NCI-H2227 (cell line): ENCODE data around the gene ARSB.
"Not testable (repeated sequence)": the region's sequence is repeated elsewhere in the genome, so short reads cannot be mapped to it uniquely, and the experiment has no call there.

ENCODE experiments used
- DNase-seq: peaks from one replicate; lab custom pipeline; 2025; ENCODE audit not compliant: unreplicated experiment; lab: John Stamatoyannopoulos, UW

Gene ARSB

DNA sequence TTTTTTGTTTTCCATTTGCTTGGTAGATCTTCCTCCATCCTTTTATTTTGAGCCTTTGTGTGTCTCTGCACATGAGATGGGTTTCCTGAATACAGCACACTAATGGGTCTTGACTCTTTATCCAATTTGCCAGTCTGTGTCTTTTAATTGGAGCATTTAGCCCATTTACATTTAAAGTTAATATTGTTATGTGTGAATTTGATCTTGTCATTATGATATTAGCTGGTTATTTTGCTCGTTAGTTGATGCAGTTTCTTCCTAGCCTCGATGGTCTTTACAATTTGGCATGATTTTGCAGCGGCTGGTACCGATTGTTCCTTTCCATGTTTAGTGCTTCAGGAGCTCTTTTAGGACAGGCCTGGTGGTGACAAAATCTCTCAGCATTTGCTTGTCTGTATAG is 133.2 kb downstream of the ARSB start:
- DNase-seq: not testable (repeated sequence)

DNA sequence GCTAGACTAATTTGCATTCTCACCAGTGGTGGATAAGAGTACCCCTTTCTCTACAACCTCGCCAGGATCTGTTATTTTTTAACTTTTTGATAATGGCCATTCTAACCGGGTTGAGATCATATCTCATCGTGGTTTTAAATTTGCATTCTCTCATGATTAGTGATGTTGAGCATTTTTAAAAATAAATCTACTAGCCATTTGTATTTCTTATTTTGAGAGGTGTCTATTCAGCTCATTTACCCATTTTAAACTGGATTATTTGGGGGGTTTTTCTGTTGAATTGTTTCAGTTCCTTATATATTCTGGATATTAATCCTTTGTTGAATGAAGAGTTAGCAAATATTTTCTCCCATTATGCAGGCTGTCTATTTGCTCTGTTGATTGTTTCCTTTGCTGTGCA is 139.6 kb downstream of the ARSB start:
- DNase-seq: no peak

DNA sequence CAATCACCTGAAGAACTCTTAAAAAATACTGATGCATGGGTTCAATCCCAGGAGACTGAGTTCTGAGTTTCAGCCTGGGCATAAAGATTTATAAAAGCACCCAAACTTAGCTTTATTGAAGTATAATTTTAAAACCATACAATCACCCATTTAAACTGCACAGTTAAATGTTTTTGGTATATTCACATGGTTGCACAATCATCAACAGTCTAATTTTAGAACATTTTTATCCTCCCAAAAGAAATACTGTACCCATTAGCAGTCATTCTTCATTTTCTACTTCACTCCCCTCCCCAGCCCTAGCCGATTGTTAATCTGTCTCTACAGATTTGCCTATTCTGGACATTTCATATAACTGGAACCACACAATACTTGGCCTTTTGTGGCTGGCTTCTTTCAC is 141.7 kb downstream of the ARSB start:
- no peak for DNase-seq

DNA sequence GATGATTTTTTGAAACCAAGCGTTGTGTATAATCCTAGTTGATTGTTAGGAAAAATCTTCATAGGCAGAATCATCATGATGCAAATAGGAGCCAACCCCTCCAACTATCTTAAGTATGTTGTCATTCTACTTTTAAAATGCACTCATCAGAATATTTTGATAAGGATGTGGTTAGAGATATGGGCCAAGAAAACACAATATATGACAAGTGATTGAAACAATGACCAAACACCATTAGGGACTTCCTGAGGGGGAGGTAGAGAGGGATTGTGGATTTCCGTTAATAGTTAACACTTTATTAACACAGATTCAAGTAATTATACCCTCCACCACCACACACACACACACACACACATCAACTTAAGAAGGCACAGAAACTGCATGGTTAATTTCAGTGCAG is 143.3 kb downstream of the ARSB start:
- no peak for DNase-seq

DNA sequence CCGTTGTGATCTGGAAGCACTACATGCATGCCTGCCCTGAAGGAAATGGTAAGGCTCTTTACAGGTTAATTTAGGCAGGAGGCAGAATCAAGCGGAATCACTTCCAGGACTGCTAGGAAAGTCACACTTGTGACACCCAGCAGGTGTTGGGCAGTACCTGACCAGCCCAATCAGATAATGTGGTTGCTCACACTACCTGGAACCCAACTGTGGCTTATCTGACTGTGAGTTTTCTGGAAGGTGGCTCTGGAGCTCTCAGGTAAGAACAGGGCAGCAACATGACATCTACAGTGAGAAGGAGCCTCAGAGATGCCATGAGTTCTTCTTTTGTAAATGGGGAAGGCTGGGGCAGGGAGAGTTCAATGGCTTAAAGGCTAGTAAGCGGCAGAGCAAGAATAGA is 146.4 kb downstream of the ARSB start:
- DNase-seq: no peak

DNA sequence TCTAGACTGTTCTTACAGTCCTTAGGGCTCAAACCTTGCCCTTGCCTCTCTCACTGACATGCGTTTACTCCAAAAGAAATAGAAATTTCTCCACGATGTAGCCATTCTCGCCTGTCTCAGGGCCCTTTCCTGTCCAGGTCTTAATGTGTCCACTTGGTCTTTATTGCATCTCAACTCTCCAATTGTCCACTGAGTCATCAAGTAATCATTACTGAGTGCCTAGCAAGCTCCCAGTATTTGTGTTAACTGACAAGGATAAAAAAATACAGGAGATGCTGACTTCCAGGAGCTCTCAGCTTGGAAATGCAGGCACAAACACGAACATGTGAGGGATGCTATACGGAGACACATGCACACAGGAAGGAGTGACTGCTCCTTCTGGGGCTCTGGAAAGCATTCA is 147.3 kb downstream of the ARSB start:
- no peak for DNase-seq

DNA sequence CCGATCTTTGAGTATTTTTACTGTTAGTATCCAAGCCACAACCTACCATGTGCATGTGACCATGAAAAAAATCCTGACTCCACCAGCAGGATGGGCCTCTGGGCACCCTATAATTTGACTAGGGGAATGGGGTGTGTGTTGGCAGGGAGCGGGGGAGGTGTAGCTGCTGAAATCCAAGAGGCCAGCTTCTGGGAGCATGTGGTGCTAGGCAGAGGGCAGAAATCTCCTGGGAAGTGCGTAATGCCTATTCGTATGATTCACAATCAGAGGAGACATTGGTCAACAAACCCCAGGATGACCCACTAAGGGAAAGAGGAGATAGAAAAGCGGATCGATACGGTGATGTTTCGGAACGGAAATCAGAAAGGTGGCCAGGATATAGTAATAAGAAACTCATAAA is 149.9 kb downstream of the ARSB start:
- DNase-seq: no peak

DNA sequence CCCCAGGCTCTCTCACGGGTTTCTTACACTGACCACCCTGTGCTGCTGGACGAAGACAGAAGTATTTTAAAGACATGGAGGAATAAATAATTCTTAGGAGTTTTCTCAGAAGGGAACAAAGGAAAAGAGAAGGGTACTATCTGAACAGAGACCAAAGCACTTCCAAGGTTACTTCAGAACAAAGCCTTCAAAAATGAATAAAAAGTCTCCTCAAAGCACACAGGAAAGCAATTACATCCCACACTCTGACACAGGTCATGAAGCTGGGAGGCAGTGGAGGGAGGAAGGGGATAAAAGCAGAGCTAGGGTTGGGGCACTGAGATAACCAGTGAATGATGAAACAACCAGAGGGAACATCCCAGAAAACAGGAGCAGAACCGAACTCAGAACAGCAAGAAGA is 151.8 kb downstream of the ARSB start:
- no peak for DNase-seq

DNA sequence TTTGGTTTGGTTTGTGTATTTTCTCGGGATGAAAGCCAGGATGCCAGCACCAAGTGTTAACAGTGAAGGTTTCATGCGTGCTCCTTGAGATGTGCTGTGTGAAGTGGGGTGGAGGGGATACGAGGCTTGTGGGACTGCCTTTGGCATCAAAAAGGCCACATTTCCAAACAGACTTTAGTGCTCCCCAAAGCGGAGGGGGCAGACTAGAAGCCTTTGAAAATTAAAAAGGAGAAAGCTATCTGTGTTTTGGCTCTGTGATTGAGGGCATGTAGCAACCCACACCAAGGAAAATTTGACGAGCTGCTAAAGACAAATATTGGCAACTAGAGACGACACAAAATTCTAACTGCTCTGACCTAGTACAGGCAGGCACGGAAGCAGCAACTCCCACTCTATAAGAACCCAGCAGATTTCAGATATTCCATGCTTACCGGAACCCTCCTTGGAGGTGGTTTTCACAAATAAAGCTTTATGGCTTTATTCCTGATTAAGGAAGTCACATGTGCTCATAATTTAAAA is 154.5 kb downstream of the ARSB start:
- DNase-seq: no peak

DNA sequence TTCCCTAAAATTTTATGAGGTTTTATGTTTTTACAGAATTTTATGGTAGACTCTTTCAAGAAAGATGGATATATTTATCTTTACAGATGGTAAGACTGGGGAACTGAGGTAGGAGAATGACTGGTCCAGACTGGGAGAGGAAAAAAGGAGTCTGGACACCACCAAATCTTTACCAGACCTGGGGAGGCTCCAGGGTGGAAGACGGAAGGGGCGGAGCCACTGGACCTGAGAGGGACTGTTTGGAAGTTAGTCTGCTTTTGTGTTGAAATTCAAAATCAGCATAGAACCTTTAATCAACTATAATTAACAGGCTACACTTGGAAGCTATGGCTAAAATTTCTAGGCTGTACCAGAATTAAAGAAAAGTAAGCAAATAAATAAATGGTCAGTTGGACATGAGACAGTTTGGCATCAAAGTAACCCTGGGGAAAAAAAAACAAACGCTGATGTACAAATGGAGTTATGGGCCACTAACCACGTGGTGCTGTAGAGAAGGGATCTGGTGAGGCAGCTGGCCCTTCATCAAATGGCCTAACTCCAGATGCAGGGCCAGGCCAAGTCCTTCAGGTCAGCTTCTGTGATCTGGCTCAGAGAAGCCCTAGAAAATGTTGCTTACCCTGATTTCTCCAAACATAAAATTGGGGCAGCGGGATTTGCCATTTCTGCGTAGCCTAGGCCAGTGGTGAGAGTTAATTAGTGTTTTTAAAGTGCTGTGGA is 155.1 kb downstream of the ARSB start:
- no peak for DNase-seq

DNA sequence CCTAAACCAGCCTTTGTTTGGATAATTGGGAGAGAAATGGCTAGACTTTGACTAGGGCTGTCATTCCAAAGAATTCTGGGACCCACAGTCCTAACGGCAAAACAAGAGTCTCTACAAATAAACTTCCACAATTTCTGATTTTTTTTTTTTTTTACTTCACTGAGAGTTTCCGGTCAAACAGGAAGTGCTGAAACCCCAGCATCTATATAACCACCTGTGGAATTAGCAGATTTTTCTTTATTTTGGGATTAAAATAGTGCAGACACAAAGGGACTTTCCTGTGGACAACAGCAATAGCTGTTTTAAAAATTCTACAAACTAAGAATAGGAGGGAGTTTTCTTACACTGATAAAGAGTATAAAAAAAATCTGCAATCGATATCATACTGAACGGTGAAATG is 157.4 kb downstream of the ARSB start:
- DNase-seq: no peak

DNA sequence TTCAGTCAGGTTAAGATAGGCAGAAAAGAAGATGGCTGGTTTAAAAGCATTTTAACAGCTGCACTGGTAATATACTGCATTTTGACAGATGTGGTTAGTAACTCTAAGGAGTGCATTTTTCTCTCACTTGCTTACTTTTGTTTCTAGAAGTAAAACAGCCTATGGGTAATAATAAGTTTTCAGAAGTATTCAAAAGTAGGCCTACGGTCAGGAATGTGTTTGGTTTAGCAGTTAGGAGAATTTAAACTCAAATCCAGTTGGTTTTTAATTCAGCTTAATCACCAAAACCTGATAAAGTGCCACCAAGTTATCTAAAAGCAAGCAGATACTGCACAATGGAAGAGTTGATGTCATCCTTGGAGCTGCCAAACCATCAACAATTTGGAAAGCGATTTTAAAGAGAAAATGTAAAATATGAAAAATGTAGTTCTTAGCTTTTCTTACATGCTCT is 160.3 kb downstream of the ARSB start:
- DNase-seq: no peak

DNA sequence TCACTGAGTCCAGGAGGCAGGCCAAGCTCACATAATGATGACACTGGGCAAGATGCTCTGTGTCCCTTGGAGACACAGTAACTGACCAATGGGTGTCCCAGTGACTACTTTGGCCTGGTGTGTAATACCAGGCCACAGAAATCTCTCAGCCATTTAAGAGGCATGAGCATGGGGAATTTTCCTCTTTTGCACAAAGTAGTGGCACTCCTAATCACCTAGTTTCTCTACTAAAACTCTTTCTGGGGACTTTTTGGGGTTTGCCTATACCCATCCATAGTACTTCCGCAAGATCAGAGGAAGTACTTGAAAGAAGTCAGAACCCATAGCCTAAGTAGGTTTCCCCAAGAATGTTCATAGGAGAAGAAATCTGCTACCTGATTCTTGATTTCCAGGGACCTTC is 161.9 kb downstream of the ARSB start:
- DNase-seq: no peak

DNA sequence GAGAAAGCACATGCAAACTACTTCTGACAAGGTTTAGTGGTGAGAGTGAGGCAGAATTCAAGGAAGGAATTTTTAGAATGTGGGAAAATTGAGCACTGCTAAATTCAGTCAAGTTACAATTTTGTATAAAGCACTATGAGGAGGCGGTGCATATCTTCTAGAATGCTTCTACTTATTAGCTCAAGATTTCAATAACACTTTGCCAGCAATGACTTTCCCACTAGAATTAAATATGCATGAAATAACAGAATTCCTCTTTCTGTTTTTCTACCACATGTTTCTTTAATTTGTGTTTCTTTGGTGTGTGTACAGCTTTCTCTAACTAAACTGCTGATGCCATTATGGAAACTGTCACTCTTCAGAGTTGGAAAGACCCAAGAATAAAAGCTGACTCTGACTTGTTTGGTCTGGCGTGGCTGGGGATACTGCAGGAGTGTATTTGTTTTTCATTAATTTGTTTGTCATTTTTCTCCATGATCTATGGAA is 163.5 kb downstream of the ARSB start:
- DNase-seq: no peak

DNA sequence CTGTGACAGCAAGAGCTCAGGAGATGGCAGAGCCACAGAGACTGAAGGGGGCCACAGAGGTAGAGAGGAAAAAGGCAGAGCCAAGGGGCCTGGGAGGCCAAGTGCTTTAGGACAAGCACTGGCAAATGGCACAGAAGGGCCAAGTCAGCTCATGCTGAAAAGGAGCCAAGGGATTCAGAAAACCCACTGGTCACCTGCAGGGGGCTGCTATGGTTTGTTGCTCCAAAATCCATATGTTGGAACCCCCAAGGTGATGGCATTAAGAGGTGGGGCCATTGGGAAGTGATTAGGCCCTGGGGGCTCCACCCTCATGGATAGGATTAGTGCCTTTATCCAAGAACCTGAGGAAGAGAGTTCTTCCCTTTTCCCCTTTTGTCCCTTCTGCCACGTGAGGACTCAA is 165.4 kb downstream of the ARSB start:
- DNase-seq: no peak

DNA sequence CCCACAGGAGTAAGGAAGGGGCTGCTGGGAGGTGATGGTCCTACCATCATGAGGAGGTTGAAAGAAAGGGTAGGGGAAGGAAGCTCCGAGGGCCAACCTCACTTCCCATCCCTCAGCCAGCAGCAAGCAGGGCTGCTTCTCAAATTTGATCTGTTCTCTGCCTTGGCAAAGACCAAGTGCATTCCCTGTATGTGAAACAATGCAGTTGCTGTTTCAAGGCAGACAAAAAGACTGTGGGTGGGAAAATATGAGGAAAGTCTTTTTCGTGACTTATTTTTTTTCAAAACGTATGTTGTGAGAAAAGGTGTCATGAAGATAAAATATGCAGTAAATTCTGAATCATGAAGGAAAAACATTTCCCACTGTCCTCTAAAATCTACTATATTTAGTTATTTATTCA is 165.9 kb downstream of the ARSB start:
- no peak for DNase-seq

DNA sequence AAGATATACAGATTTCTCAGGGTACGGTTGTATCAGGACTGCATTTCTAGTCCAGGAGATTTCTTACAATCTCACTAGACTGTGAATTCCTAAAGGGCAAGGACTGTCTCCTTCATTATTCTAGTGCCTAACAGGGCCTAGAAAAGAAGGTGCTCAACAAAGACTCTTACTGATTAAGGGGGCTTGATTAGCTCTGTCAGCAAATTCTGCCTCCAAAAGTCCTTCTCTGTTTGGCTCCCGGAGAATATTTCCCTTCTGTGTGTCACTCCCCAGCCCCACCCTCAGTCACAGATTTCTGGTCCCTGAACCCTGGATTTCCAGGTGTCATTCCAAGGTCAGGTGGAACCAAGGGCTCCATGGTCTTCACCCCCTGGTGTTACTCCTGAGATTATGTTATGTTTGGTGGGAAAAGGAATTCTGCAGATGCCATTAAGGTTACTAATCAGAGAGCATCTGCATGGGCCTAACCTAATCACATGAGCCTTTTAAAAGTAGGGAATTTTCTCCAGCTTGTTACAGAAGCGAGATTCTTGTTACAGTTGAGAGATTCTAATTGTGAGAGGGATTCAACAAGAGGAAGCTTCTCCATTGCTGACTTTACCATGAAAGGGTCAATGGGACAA is 168.9 kb downstream of the ARSB start:
- DNase-seq: no peak

DNA sequence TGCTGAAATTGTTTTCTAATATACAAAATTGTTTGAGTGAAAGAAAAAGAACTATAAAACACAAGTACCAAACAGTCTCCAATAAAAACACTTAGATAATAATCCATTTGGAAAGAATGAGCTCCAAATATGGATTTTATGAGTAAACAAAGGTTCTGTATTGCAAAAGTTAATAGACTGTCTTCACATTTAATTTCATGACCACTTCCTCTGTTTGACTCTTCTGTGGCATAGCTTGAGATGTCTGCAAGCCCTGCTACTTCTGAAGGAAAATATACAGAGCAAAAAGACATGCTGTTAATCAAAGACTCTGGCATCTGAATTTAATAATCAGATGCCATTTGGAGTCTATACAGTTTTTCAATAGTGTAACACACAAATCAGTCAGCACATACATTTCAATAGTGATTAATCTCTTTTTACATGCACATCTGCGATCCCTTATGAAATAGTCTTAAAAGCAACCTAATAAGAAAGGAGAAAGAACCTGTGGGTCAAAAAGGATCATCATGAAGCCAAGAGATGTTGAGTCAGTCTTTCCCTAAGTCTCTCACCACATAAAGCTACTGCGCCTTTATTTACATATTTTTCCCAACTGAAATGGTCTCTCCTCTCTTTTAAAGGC is 171.1 kb downstream of the ARSB start:
- no peak for DNase-seq

DNA sequence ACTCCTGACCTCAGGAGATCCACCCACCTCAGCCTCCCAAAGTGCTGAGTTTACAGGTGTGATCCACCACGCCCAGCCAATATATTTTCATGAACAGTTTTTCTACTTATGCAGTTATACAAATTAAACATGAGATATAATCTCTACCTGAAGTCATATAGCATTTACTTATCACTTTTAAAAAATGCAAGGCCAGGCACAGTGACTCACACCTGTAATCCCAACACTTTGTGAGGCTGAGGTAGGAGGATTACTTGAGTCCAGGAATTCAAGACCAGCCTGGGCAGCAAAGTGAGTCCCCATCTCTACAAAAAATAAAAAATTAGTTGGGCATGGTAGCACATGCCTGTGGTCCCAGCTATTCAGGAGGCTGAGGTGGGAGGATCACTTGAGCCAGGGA is 171.8 kb downstream of the ARSB start:
- DNase-seq: no peak

DNA sequence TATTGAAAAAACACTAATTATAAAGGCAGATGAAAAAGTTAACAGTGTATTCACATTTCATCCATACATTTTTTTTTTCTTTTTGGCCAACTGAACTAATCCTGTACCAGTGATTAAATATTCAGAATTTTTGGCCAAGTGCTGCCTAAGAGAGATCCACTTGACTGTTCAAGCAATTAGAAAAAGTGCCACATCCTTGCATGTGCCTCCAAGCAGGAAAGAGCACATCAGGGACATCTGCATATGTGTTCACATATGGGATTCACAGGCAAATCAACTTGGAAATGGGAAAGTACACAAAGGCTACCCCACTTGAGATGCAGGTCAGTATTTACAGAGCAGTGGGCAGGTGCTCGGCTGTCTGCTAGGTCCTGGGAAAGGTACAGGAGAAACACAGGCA is 173.2 kb downstream of the ARSB start:
- no peak for DNase-seq

DNA sequence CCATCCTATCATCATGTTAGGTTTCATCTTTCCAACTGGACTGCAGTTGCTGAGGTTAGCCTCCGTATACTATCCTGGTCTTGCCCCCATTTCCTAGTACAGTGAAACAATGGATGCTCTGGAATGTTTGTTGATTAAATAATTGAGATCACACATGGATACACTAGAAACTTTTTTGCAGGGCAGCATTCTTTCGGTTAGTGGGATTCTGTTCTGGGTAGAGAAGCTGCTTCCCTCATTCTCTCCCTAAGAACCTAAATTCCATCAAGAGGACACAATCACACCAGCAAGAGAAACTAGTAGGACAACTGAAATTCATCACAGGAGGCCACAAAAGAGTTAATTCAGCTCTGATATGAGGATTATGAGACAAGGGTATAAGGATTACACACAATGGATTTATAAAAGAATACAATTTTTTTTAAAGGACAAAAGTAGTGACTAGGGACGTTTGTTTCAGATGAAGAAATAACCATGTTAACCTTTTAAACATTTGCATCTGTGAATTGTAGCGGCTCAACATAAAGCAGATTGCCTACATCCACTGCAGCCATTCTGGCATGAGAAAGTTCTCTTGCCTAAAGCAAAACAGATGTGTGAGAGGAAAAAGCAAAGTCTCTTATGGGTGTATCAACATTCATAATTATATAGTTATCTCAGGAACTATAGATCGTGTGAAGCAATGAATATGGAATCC is 173.8 kb downstream of the ARSB start:
- no peak for DNase-seq
